GM12872 (cell line): ENCODE measurements around the gene C15orf40.

Experiments
- TF ChIP-seq, protein P1 (sequence below): IDR thresholded peaks from 3 replicates; pipeline ENCODE4 v1.5.1; 2011; ENCODE audit warnings: low read depth, mild to moderate bottlenecking, low read length, moderate library complexity; ENCODE audit not compliant: insufficient read depth

C15orf40 gene

GRCh38 chr15:83036253-83036652, 24.8 kb upstream of the C15orf40 start:
- TF ChIP-seq, protein P1, sequence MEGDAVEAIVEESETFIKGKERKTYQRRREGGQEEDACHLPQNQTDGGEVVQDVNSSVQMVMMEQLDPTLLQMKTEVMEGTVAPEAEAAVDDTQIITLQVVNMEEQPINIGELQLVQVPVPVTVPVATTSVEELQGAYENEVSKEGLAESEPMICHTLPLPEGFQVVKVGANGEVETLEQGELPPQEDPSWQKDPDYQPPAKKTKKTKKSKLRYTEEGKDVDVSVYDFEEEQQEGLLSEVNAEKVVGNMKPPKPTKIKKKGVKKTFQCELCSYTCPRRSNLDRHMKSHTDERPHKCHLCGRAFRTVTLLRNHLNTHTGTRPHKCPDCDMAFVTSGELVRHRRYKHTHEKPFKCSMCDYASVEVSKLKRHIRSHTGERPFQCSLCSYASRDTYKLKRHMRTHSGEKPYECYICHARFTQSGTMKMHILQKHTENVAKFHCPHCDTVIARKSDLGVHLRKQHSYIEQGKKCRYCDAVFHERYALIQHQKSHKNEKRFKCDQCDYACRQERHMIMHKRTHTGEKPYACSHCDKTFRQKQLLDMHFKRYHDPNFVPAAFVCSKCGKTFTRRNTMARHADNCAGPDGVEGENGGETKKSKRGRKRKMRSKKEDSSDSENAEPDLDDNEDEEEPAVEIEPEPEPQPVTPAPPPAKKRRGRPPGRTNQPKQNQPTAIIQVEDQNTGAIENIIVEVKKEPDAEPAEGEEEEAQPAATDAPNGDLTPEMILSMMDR, result no peak

DNA sequence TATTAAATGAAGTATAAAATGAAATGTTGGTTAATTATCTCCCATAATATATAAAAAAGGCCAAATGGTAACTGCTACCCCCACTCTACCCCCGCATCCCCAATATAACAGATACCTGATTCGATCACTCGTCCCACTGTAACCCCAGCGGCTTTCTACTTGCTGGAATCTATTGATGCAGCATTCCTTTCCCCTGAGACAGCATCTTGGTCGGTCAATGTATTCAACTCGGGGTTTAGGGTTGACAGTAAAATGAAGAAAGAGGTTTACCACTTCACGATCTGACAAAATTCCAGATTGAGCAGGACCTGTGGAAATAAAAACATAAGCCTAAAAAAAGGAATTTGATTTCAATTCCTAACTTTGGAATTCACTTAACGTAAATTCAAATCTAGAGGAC, 18.6 kb upstream of the C15orf40 start:
- TF ChIP-seq, protein P1, result no peak

GRCh38 chr15:83018436-83018835, 7.0 kb upstream of the C15orf40 start:
- TF ChIP-seq, protein P1, result no peak

GRCh38 chr15:83016906-83017305, 5.5 kb upstream of the C15orf40 start:
- TF ChIP-seq, protein P1, result no peak

- TF ChIP-seq, protein P1, result no peak
Observed at GRCh38 chr15:83015361-83015760, 3.9 kb upstream of the C15orf40 start.

DNA sequence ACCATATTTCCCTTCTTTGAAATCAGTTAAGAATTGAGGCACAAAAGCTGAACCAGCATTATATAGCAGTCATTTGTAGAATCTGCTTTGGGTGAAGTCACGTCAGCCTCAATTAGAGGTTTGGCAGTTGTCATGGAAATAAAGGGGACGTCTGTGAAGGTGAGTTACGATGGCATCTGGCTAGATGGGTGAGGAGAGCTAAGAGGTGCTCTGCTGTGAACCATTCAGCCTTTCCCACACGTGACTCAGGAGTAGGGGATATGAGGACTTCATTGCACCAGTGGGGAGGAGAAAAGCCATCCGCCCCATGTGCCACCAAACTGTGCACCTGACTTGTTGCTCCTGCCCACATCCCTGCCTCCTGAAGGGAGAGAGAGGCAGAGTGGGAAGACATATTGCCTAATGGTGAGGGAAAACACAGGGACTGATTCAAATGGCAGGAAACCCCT, 2.8 kb upstream of the C15orf40 start:
- TF ChIP-seq, protein P1, result no peak

DNA sequence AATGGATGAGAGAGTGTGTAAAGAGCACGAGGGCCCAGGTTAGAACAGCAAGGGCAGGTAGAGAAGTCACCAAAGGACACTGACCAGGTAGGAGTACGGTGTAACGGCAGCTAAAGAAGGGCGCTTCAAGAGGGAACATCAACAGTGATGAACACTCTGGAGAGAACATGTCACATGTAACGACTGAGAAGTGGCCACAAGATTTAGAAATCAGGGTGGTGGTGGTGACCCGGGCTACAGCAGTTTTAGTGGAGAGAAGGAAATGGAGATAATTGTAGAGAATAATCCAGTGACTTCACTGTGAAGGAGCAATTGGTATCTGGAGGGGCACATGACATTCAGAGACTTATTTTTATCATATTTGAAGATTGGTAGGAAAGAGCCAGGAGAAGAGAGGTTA, 1.2 kb upstream of the C15orf40 start:
- TF ChIP-seq, protein P1, result no peak

DNA sequence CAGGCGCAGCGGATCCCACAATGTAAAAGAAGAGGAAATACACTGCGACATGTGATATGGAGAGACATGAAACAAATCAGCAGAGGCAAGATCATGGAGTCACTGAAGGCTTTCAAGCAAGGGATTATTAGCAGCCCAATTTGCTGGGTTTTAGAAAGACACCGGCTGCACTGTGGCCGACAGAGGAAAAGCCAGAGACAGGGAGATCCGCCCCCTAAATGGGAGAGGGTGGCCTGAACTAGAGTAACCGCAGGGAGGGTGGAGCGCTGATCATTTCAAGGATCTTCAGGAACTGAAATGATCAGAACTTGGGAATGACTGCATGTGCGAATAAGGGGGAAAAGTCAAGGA, 612 bp upstream of the C15orf40 start:
- TF ChIP-seq, protein P1, result no peak
